GM19455 (cell line): Measurements from ENCODE around the gene ZNF786.
"Not testable (repeated sequence)": the region's sequence is repeated elsewhere in the genome, so short reads cannot be mapped to it uniquely, and the experiment has no call there.

ENCODE experiments used
- ATAC-seq: cut with Tn5 transposase; IDR thresholded peaks from one replicate; pipeline ENCODE4 v1.9.1; 2021; ENCODE audit not compliant: unreplicated experiment

The ZNF786 gene

DNA sequence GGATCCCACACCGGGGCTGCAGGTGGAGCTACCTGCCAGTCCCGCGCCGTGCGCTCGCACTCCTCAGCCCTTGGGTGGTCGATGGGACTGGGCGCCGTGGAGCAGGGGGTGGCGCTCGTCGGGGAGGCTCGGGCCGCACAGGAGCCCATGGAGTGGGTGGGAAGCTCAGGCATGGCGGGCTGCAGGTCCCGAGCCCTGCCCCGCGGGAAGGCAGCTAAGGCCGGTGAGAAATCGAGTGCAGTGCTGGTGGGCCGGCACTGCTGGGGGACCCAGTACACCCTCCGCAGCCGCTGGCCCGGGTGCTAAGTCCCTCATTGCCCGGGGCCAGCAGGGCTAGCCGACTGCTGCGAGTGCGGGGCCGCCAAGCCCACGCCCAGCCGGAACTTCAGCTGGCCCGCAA lies 51.9 kb downstream of the ZNF786 start:
- not testable (repeated sequence) for ATAC-seq

DNA sequence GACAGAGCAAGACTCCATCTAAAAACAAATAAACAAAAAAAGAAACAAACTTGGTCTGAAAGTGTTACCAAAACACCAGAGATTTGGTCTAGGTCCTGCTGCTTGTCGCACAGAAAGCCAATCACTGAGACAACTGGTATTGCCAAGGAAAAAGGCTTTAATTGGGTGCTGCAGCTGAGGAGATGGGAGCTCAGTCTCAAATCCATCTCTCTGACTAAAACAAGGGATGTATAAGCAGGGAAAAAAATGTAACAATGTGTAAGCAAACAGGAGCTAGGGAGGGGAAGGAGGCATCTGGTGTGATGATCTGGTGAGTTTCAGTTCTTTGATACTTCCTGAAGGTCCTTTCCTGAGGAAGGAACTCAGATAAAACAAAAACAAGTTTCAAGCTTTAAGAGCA lies 53.8 kb downstream of the ZNF786 start:
- ATAC-seq, result no peak

- ATAC-seq, result no peak
These were observed 59.1 kb downstream of the ZNF786 start for GRCh38 chr7:149031353-149031910.

GRCh38 chr7:149030439-149030838 lies 60.1 kb downstream of the ZNF786 start:
- ATAC-seq, result not testable (repeated sequence)

DNA sequence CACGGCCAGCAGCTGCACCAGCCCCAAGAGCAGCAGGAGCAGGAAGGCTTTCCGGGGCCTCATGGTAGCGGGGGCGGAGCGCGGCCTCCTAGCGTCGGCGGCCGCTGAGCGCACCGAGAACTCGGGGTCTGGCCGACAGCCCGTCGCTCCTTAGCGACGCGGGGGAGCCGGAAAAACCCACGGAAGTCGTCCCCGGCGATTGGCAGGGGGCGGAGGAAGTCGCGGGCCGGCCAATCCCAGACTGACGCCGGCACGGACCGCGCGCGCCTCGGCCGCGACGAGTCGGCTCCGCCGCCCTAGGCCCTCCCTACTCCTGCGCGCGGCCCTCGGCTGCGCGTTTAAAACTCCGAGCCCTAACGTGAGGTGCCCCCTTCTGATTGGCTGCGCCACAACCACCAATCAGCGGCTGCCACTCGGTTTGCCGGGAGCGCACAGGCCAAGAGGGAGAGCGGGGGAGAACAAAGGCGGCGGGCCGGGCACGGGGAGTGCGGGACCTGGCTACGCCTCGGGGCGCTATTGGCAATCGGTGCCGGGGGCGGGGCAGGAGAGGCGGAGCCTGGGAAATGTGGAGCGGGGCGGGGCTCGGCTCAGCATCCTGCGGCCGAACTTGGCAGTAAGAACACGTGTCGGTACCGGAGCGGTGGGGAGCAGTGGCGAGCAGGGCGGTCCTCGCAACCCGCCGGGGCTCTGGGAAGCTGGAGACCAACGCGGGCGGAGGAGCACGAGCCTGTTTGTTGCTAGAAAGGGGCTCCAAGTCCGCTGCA lies 62.0 kb downstream of the ZNF786 start, which contains the start of gene PDIA4:
TSS of gene PDIA4 (minus strand) at position 160 of the 764 bp plus-strand sequence. CDS start at position 63, 97 bp downstream.
- ATAC-seq, result peak; percentile 90

DNA sequence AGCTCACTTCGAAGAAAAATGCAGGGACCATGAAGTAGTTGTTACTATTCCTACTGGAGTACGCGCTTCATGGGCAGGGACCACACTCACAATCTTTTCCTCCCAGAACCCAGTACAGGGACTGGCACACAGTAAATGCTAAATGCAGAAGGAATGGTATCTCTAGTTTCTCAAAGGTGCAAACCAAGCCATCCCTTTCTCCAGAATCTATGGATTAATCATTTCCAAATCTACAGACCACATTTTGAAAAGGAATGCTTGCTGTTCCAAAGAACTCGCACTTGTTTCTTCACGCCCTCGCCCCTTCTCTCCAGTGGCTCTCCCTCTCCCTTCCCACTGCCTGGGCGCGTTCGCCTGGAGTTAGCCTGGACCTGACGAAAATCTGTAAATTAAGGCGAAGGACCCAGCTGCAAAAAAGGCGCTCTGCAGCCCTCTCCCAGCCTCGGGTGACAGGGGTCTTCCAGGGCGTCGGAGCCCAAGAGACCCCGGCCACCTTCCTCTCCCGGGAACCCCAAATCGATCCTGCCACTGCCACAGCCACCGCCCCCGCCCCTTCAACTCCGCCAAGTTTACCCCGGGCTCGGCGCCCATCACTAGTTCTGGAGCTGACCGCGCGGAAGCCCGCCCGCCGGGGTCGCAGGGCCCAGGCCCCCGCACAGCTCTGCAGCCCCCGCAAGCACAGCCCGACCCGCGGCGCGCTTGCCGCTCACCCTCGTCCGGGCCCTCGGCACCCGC lies 62.7 kb downstream of the ZNF786 start:
- ATAC-seq, result no peak

DNA sequence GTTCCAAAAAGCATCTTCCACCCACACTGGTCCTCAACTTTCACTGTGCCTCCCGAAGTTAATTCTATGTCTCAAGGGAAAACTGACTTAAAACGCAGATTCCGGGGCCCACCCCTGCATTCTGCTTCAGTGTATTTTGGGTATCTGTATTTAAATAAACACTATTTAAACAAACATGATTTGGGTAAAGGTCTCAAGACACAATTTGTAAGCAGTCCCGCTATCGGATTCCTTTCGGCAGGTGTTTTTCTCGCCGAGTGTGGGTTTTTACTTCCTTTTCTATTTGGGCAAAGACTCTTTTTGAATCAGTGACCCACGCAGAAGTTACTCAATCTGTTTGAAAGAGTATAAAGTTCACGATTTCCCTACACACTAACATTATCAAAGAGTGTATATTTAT lies 63.5 kb downstream of the ZNF786 start:
- ATAC-seq, result no peak

DNA sequence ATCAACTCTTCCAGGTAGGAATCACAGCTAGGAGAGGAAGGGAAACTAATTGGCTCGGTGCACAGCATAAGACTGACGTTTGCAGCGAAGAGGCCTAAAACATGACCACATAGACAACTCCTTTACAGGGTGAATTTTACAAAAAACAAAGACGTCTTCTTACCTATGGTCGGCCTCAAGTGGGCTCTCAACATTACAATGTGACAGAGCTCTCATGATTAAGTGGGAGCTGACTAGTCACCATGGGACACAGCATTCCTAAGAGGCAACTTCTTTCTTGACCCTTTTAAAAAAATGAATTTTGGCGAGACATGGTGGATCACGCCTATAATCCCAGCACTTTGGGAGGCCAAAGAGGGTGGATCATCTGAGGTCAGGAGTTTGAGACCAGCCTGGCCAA lies 66.9 kb downstream of the ZNF786 start:
- no peak for ATAC-seq

DNA sequence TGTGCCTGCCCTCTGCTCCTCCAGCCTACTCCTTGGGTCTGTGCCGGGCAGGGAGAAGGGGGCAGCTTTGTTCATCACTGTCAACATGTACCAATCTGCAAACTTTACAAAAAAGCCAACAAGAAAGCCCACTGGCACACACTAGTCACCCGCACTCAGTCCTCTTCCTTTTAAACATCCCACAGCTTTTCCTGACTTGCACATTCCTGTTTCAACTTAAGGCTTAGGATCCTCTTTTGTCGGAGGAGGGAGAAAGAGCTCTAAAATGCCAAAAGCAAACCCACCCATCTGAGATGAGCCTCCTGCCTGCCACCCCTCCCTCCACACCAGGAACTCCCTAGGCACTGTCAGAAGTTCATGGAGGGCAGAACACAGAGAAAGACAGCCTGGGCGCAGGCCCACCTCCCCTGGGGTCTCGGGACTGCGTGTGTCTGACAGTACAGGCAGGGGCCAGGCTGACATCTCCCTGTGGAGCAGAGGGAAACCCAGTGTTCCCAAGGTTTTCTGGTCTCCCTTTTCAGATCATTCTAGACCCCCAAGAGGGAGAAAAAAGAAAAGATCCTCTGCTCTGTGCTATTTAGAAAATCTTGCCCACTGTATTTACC lies 67.7 kb downstream of the ZNF786 start:
- ATAC-seq, result no peak

DNA sequence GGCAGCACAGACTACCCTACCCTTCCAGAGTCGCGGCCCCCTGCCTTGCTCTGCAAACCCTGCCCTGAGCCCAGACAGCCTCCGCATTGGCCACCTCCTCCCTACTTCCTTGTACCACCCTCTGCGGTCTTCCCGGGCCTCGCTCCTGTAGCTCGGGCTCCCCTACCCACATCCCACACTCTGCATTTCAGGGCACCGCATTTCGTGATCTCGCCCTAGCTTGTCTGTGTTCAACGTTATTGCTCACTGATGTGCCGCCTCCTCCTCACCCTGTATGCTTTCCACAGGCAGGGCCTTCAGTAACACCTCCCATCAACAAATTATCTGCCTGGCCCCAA lies 68.8 kb downstream of the ZNF786 start:
- no peak for ATAC-seq

GRCh38 chr7:149020483-149020882 lies 70.0 kb downstream of the ZNF786 start:
- no peak for ATAC-seq
